GM23338 (cell line): Measurements from ENCODE around the gene APOL3. TPM values are rescaled to one million over a fixed set of nuclear protein-coding genes. Genes with fewer than 3 reads are reported as not detected.

ENCODE experiments used
- ATAC-seq: fragments of 200-7000 bp; cut with Tn5 transposase; 3 replicates; pipeline ENCODE4 v1.9.1; 2020
- DNase-seq: peaks from one replicate; pipeline ENCODE4 v3.0.0-alpha.2; 2015; ENCODE audit warnings: low spot score
- H2AFZ ChIP-seq: fragments of 200-600 bp; sonication (generic); 2 replicates; pipeline ENCODE4 v1.8.0; 2016; ENCODE audit warnings: antibody characterized with exemption, mild to moderate bottlenecking, moderate library complexity
- H3F3A ChIP-seq: fragments of 200-600 bp; sonication (generic); replicated peaks from 2 replicates; pipeline ENCODE4 v1.8.0; 2017; ENCODE audit warnings: antibody characterized with exemption, mixed run types, low read depth
- H3K27ac ChIP-seq: fragments of 200-600 bp; sonication (generic); 2 replicates; pipeline ENCODE4 v1.6.1; 2016; ENCODE audit warnings: low read depth
- H3K27me3 ChIP-seq: fragments of 200-600 bp; sonication (generic); 2 replicates; pipeline ENCODE4 v1.8.0; 2016; ENCODE audit warnings: mild to moderate bottlenecking, mixed run types, moderate library complexity; ENCODE audit not compliant: insufficient read depth
- H3K36me3 ChIP-seq: fragments of 200-600 bp; sonication (generic); 2 replicates; pipeline ENCODE4 v1.8.0; 2016; ENCODE audit warnings: mild to moderate bottlenecking; ENCODE audit not compliant: insufficient read depth
- H3K4me1 ChIP-seq: fragments of 200-600 bp; sonication (generic); 2 replicates; pipeline ENCODE4 v1.8.0; 2016; ENCODE audit warnings: mild to moderate bottlenecking, moderate library complexity; ENCODE audit not compliant: insufficient read depth
- H3K4me2 ChIP-seq: fragments of 200-600 bp; sonication (generic); 2 replicates; pipeline ENCODE4 v1.7.1; 2017; ENCODE audit warnings: mixed run types
- H3K4me3 ChIP-seq: fragments of 200-600 bp; sonication (generic); 2 replicates; pipeline ENCODE4 v1.6.1; 2016; ENCODE audit warnings: mixed run types
- H3K79me2 ChIP-seq: fragments of 200-600 bp; sonication (generic); replicated peaks from 2 replicates; pipeline ENCODE4 v1.8.0; 2017; ENCODE audit warnings: mild to moderate bottlenecking; ENCODE audit not compliant: insufficient read depth
- H3K9me2 ChIP-seq: fragments of 200-600 bp; sonication (generic); 2 replicates; pipeline ENCODE4 v1.8.0; 2017; ENCODE audit not compliant: insufficient read depth
- H4K20me1 ChIP-seq: fragments of 200-600 bp; sonication (generic); replicated peaks from 2 replicates; pipeline ENCODE4 v1.8.0; 2017; ENCODE audit warnings: mild to moderate bottlenecking; ENCODE audit not compliant: insufficient read depth
- H3K27ac Mint-ChIP-seq: 2 replicates; pipeline ENCODE4 v1.8.0; 2020; ENCODE audit warnings: inconsistent platforms, mild to moderate bottlenecking, moderate library complexity, mixed read lengths
- H3K27me3 Mint-ChIP-seq: 3 replicates; pipeline ENCODE4 v1.8.0; 2022; ENCODE audit warnings: low read depth, mild to moderate bottlenecking, moderate library complexity, mixed read lengths, inconsistent platforms; ENCODE audit not compliant: insufficient read depth, poor library complexity
- H3K36me3 Mint-ChIP-seq: 3 replicates; pipeline ENCODE4 v1.8.0; 2021; ENCODE audit warnings: low read depth, mild to moderate bottlenecking, inconsistent platforms, moderate library complexity, mixed read lengths
- H3K4me1 Mint-ChIP-seq: 3 replicates; pipeline ENCODE4 v1.8.0; 2020; ENCODE audit warnings: mild to moderate bottlenecking, inconsistent platforms, mixed read lengths
- H3K4me3 Mint-ChIP-seq: 3 replicates; pipeline ENCODE4 v1.8.0; 2021; ENCODE audit warnings: moderate library complexity, mild to moderate bottlenecking, inconsistent platforms, mixed read lengths
- H3K9me3 Mint-ChIP-seq: 3 replicates; pipeline ENCODE4 v1.8.0; 2020; ENCODE audit warnings: moderate library complexity, mild to moderate bottlenecking, inconsistent platforms, mixed read lengths
- CREB1 ChIP-seq: fragments of 250-450 bp; sonication (Bioruptor Pico); IDR thresholded peaks from 2 replicates; pipeline ENCODE4 v1.5.0; 2020; ENCODE audit warnings: low read depth, mild to moderate bottlenecking, moderate library complexity
- EZH2 ChIP-seq: fragments of 200-600 bp; sonication (generic); IDR thresholded peaks from one replicate; pipeline ENCODE4 v1.8.0; 2017; ENCODE audit warnings: antibody characterized with exemption, mild to moderate bottlenecking, low read depth; ENCODE audit not compliant: unreplicated experiment
- EZH2phosphoT487 ChIP-seq: fragments of 200-600 bp; sonication (generic); IDR thresholded peaks from one replicate; pipeline ENCODE4 v1.8.1; 2018; ENCODE audit warnings: antibody characterized with exemption; ENCODE audit not compliant: unreplicated experiment
- JUNB ChIP-seq: IDR thresholded peaks from one replicate; pipeline ENCODE4 v1.6.1; 2016; ENCODE audit warnings: antibody characterized with exemption; ENCODE audit not compliant: unreplicated experiment
- NANOG ChIP-seq: IDR thresholded peaks from 2 replicates; pipeline ENCODE4 v1.6.1; 2016; ENCODE audit warnings: antibody characterized with exemption, borderline replicate concordance
- POLR2AphosphoS5 ChIP-seq: IDR thresholded peaks from 2 replicates; pipeline ENCODE4 v1.6.1; 2016; ENCODE audit warnings: antibody characterized with exemption, low read depth
- STAT1 ChIP-seq: IDR thresholded peaks from one replicate; pipeline ENCODE4 v1.6.1; 2016; ENCODE audit warnings: antibody characterized with exemption; ENCODE audit not compliant: unreplicated experiment
- ZNF114 ChIP-seq: fragments of 250-450 bp; sonication (Bioruptor Pico); IDR thresholded peaks from 2 replicates; pipeline ENCODE4 v1.5.0; 2020; ENCODE audit warnings: mild to moderate bottlenecking, moderate library complexity
- ZNF331 ChIP-seq: fragments of 250-450 bp; sonication (Bioruptor Pico); IDR thresholded peaks from 2 replicates; pipeline ENCODE4 v1.5.0; 2020; ENCODE audit warnings: low read depth, mild to moderate bottlenecking, moderate library complexity
- polyA plus RNA-seq: library from polyadenylated mRNA; unstranded; fragments of >200 nt; fragmentation: Nextera tagmentation; extraction: Ambion mirVana; gene quantifications from 2 replicates; pipeline ENCODE4 v1.2.1, GENCODE V29; 2016
- total RNA-seq: library from RNA; depleted of rRNA; stranded (reverse); fragments of >200 nt; shearing (Covaris generic); gene quantifications from 2 replicates; pipeline ENCODE4 v1.2.3, GENCODE V29; 2014
- TF ChIP-seq, protein P1 (sequence below): IDR thresholded peaks from 2 replicates; pipeline ENCODE4 v1.6.1; 2016; ENCODE audit warnings: antibody characterized with exemption
- TF ChIP-seq, protein P2 (sequence below), 2 experiments: fragments of 200-600 bp in 1 of 2; sonication (generic) in 1 of 2; conservative IDR thresholded peaks; 2 replicates each; pipeline versions ENCODE4 v1.5.1 to v1.6.1; 2016 to 2017; ENCODE audit warnings: antibody characterized with exemption in 2 of 2, low read depth in 2 of 2, mild to moderate bottlenecking in 2 of 2, moderate library complexity in 1 of 2
- TF ChIP-seq, protein P3 (sequence below): IDR thresholded peaks from one replicate; pipeline ENCODE4 v1.6.1; 2018; ENCODE audit warnings: antibody characterized with exemption; ENCODE audit not compliant: unreplicated experiment
- TF ChIP-seq, protein P4 (sequence below): fragments of 250-450 bp; sonication (Bioruptor Pico); IDR thresholded peaks from 2 replicates; pipeline ENCODE4 v1.5.0; 2020; ENCODE audit warnings: mild to moderate bottlenecking, moderate library complexity

Gene APOL3
- total and polyA plus RNA-seq, 2 experiments from 2014 or later: not detected

DNA sequence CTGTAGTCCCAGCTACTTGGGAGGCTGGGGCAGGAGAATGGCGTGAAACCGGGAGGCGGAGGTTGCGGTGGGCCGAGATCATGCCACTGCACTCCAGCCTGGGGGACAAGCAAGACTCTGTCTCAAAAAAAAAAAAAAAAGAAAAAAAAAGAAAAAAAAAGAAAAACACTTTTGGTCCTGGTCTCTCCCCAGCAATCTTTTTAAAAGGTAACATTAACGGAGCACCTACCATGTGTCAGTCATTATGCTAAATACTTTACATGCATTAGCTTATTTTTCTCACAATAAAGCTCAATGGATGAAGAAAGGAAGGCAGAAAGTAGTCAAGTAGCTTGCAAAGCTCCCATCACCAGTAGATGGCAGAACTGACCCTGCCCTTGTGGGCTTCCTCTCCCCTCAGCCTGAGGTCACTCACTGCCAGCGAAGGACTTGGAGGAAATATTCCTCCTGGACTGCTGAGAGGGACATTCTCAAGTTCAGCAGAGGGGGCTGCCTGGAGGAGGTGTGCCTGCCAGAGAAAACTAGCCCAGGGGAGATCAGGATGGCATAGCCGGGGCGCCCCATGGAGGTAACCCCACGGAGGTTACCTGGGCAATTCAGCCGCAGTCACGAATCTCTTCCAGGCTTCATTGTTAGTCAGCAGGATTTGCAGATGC is 15.5 kb downstream of the APOL3 start:
- Histone ChIP-seq H3K9me2 (no peaks in the 10 kb centered on the region), H3K4me2 (peak overlapping the region; percentile 53; the same call in 1 of the 2 replicates)
- H3K27me3 Mint-ChIP-seq: peaks cover 5% of the 10 kb centered on the region

More for the DNA sequence above, 15.5 kb downstream of the APOL3 start:
- no peaks in the 10 kb centered on the region for H3K9me3 Mint-ChIP-seq
- no peaks in the 10 kb centered on the region for H3K27me3 ChIP-seq
- no peaks in the 10 kb centered on the region for H4K20me1 ChIP-seq
- peak overlapping the region; percentile 39; the same call in 1 of the 3 replicates for H3K4me3 Mint-ChIP-seq
- no peak overlapping the region for H3K27ac ChIP-seq
- H3K36me3 Mint-ChIP-seq: no peaks in the 10 kb centered on the region
- H3K4me1 Mint-ChIP-seq: peaks cover 31% of the 10 kb centered on the region
- H3K36me3 ChIP-seq: no peaks in the 10 kb centered on the region
- peaks cover 7% of the 10 kb centered on the region; the same call in 1 of the 2 replicates for H3K4me1 ChIP-seq
- no peak for TF ChIP-seq JUNB
- TF ChIP-seq, protein P1, sequence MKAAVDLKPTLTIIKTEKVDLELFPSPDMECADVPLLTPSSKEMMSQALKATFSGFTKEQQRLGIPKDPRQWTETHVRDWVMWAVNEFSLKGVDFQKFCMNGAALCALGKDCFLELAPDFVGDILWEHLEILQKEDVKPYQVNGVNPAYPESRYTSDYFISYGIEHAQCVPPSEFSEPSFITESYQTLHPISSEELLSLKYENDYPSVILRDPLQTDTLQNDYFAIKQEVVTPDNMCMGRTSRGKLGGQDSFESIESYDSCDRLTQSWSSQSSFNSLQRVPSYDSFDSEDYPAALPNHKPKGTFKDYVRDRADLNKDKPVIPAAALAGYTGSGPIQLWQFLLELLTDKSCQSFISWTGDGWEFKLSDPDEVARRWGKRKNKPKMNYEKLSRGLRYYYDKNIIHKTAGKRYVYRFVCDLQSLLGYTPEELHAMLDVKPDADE: no peak
- TF ChIP-seq POLR2AphosphoS5: no peak
- no peak for TF ChIP-seq NANOG
- no peak for TF ChIP-seq ZNF114 (CRISPR knock-in tag)
- no peak for TF ChIP-seq CREB1
- no peak for TF ChIP-seq EZH2
- TF ChIP-seq, protein P2, sequence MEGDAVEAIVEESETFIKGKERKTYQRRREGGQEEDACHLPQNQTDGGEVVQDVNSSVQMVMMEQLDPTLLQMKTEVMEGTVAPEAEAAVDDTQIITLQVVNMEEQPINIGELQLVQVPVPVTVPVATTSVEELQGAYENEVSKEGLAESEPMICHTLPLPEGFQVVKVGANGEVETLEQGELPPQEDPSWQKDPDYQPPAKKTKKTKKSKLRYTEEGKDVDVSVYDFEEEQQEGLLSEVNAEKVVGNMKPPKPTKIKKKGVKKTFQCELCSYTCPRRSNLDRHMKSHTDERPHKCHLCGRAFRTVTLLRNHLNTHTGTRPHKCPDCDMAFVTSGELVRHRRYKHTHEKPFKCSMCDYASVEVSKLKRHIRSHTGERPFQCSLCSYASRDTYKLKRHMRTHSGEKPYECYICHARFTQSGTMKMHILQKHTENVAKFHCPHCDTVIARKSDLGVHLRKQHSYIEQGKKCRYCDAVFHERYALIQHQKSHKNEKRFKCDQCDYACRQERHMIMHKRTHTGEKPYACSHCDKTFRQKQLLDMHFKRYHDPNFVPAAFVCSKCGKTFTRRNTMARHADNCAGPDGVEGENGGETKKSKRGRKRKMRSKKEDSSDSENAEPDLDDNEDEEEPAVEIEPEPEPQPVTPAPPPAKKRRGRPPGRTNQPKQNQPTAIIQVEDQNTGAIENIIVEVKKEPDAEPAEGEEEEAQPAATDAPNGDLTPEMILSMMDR (conservative IDR thresholded peaks at IDR 0.05; ENCODE audit: low read depth in 2 of 2): peak; percentile 82 to 84
- TF ChIP-seq STAT1: no peak
- TF ChIP-seq, protein P3, sequence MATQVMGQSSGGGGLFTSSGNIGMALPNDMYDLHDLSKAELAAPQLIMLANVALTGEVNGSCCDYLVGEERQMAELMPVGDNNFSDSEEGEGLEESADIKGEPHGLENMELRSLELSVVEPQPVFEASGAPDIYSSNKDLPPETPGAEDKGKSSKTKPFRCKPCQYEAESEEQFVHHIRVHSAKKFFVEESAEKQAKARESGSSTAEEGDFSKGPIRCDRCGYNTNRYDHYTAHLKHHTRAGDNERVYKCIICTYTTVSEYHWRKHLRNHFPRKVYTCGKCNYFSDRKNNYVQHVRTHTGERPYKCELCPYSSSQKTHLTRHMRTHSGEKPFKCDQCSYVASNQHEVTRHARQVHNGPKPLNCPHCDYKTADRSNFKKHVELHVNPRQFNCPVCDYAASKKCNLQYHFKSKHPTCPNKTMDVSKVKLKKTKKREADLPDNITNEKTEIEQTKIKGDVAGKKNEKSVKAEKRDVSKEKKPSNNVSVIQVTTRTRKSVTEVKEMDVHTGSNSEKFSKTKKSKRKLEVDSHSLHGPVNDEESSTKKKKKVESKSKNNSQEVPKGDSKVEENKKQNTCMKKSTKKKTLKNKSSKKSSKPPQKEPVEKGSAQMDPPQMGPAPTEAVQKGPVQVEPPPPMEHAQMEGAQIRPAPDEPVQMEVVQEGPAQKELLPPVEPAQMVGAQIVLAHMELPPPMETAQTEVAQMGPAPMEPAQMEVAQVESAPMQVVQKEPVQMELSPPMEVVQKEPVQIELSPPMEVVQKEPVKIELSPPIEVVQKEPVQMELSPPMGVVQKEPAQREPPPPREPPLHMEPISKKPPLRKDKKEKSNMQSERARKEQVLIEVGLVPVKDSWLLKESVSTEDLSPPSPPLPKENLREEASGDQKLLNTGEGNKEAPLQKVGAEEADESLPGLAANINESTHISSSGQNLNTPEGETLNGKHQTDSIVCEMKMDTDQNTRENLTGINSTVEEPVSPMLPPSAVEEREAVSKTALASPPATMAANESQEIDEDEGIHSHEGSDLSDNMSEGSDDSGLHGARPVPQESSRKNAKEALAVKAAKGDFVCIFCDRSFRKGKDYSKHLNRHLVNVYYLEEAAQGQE: no peak
- no peak for TF ChIP-seq ZNF331 (CRISPR knock-in tag)
- TF ChIP-seq, protein P4, sequence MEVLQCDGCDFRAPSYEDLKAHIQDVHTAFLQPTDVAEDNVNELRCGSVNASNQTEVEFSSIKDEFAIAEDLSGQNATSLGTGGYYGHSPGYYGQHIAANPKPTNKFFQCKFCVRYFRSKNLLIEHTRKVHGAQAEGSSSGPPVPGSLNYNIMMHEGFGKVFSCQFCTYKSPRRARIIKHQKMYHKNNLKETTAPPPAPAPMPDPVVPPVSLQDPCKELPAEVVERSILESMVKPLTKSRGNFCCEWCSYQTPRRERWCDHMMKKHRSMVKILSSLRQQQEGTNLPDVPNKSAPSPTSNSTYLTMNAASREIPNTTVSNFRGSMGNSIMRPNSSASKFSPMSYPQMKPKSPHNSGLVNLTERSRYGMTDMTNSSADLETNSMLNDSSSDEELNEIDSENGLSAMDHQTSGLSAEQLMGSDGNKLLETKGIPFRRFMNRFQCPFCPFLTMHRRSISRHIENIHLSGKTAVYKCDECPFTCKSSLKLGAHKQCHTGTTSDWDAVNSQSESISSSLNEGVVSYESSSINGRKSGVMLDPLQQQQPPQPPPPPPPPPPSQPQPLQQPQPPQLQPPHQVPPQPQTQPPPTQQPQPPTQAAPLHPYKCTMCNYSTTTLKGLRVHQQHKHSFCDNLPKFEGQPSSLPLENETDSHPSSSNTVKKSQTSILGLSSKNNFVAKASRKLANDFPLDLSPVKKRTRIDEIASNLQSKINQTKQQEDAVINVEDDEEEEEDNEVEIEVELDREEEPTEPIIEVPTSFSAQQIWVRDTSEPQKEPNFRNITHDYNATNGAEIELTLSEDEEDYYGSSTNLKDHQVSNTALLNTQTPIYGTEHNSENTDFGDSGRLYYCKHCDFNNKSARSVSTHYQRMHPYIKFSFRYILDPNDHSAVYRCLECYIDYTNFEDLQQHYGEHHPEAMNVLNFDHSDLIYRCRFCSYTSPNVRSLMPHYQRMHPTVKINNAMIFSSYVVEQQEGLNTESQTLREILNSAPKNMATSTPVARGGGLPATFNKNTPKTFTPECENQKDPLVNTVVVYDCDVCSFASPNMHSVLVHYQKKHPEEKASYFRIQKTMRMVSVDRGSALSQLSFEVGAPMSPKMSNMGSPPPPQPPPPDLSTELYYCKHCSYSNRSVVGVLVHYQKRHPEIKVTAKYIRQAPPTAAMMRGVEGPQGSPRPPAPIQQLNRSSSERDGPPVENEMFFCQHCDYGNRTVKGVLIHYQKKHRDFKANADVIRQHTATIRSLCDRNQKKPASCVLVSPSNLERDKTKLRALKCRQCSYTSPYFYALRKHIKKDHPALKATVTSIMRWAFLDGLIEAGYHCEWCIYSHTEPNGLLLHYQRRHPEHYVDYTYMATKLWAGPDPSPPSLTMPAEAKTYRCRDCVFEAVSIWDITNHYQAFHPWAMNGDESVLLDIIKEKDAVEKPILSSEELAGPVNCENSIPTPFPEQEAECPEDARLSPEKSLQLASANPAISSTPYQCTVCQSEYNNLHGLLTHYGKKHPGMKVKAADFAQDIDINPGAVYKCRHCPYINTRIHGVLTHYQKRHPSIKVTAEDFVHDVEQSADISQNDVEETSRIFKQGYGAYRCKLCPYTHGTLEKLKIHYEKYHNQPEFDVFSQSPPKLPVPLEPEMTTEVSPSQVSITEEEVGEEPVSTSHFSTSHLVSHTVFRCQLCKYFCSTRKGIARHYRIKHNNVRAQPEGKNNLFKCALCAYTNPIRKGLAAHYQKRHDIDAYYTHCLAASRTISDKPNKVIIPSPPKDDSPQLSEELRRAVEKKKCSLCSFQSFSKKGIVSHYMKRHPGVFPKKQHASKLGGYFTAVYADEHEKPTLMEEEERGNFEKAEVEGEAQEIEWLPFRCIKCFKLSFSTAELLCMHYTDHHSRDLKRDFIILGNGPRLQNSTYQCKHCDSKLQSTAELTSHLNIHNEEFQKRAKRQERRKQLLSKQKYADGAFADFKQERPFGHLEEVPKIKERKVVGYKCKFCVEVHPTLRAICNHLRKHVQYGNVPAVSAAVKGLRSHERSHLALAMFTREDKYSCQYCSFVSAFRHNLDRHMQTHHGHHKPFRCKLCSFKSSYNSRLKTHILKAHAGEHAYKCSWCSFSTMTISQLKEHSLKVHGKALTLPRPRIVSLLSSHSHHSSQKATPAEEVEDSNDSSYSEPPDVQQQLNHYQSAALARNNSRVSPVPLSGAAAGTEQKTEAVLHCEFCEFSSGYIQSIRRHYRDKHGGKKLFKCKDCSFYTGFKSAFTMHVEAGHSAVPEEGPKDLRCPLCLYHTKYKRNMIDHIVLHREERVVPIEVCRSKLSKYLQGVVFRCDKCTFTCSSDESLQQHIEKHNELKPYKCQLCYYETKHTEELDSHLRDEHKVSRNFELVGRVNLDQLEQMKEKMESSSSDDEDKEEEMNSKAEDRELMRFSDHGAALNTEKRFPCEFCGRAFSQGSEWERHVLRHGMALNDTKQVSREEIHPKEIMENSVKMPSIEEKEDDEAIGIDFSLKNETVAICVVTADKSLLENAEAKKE: peak; percentile 56
- TF ChIP-seq EZH2phosphoT487: no peak
- no peak overlapping the region; the same call in none of the 2 replicates for H3K27ac Mint-ChIP-seq
- H3F3A ChIP-seq: no peaks in the 10 kb centered on the region
- peak; percentile 84 for DNase-seq
- no peaks in the 10 kb centered on the region for H3K79me2 ChIP-seq
- H2AFZ ChIP-seq: no peak overlapping the region
- ATAC-seq: peak; percentile 88
- H3K4me3 ChIP-seq: 0 out of 2 replicates have a peak overlapping the region, but pooled peaks have one; percentile 37
